Measurements from ENCODE around the gene MRS2. TPM values are rescaled to one million over a fixed set of nuclear protein-coding genes. Genes with fewer than 3 reads are reported as not detected.

Gene MRS2
- total RNA-seq, 4 donors from 2014 or later, result 20.8 to 30.5 (median 27.4) TPM

DNA sequence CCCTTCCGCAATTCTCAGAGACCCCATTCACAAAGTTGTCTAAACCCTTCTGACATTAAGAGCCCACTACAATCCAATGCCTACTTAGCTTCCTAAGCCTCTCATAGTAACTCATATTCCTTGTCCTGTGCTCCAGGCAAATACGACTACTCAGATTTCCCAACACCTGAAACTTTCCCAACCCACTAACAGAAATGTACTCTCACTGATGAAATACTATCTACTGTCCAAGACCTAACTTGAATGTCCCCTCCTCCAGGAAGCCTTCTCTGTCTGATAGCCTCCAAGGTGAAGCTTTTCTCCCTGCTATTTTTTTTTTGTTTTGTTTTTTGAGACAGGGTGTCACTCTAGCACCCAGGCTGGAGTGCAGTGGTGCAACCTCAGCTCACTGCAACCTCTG lies 56.2 kb downstream of the MRS2 start:
- DNase-seq, result no peak
- no peak for TF ChIP-seq POLR2A (IDR thresholded peaks at IDR 0.05)
- TF ChIP-seq, protein P1, sequence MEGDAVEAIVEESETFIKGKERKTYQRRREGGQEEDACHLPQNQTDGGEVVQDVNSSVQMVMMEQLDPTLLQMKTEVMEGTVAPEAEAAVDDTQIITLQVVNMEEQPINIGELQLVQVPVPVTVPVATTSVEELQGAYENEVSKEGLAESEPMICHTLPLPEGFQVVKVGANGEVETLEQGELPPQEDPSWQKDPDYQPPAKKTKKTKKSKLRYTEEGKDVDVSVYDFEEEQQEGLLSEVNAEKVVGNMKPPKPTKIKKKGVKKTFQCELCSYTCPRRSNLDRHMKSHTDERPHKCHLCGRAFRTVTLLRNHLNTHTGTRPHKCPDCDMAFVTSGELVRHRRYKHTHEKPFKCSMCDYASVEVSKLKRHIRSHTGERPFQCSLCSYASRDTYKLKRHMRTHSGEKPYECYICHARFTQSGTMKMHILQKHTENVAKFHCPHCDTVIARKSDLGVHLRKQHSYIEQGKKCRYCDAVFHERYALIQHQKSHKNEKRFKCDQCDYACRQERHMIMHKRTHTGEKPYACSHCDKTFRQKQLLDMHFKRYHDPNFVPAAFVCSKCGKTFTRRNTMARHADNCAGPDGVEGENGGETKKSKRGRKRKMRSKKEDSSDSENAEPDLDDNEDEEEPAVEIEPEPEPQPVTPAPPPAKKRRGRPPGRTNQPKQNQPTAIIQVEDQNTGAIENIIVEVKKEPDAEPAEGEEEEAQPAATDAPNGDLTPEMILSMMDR (IDR thresholded peaks at IDR 0.05), result no peak
- Histone ChIP-seq H3K9me3 (no peaks in the 10 kb centered on the region), H3K27me3 (no peaks in the 10 kb centered on the region), H3K36me3 (no peaks in the 10 kb centered on the region), H3K4me1 (no peaks in the 10 kb centered on the region), H3K4me3 (no peak overlapping the region), H3K27ac (no peak overlapping the region)

DNA sequence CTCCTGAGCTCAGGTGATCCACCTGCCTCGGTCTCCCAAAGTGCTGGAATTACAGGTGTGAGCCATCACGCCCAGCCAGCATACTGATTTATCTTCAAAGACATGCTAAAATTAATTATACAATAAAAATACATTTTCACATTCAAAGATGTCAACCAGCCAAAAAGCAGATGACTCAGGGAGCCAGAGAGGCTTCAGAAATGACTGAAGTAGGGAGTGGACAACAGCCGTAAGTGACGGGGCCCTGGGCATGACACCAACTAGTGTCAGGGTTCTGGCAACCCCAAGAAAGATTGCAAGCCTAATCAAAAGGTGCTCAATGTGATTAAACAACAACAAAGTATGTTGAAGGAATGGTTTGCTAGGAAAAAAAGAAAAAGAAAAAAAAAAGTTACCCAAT lies 58.2 kb downstream of the MRS2 start:
- Histone ChIP-seq H3K36me3 (no peaks in the 10 kb centered on the region), H3K4me3 (no peak overlapping the region), H3K4me1 (no peaks in the 10 kb centered on the region), H3K9me3 (no peaks in the 10 kb centered on the region), H3K27me3 (no peaks in the 10 kb centered on the region), H3K27ac (no peak overlapping the region)
- DNase-seq, result no peak
- TF ChIP-seq, protein P1 (IDR thresholded peaks at IDR 0.05), result no peak
- no peak for TF ChIP-seq POLR2A (IDR thresholded peaks at IDR 0.05)

DNA sequence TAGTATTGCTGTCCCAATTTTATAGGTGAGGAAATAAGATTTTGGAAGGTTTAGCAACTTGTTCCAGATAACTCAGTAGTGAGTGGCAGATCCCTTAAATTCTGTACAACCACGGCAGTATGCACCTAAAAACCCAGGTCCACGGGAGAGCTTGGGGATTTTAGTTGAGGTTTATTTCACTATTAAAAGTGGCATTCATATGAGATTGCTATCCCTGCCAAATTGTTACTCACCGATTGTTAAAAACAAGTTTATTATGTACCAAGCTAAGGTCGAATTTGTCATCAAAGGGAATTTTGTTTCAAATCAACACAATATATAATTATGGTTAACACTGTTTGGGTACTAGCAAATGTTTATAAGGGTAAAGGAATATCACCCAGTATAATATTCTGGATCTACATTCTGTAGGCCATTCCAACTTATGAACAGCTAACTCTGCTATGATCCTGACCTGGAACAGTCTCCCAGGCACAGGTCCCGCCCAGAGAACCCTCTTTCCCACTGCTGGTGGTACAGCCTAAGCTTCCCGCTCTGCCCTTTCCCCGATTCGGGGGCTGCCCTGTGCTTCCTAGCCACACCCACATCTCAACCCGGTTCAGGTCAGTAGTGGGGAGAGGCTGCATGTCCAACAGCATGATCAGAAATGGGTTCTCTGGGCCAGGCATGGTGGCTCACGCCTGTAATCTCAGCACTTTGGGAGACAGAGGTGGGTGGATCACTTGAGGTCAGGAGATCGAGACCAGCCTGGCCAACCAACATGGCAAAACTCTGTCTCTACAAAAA lies 61.7 kb downstream of the MRS2 start:
- Histone ChIP-seq H3K9me3 (no peaks in the 10 kb centered on the region), H3K4me1 (no peaks in the 10 kb centered on the region), H3K27me3 (no peaks in the 10 kb centered on the region), H3K36me3 (no peaks in the 10 kb centered on the region), H3K4me3 (no peak overlapping the region), H3K27ac (no peak overlapping the region)
- no peak for DNase-seq
- TF ChIP-seq, protein P1 (IDR thresholded peaks at IDR 0.05), result no peak
- TF ChIP-seq POLR2A (IDR thresholded peaks at IDR 0.05), result no peak

DNA sequence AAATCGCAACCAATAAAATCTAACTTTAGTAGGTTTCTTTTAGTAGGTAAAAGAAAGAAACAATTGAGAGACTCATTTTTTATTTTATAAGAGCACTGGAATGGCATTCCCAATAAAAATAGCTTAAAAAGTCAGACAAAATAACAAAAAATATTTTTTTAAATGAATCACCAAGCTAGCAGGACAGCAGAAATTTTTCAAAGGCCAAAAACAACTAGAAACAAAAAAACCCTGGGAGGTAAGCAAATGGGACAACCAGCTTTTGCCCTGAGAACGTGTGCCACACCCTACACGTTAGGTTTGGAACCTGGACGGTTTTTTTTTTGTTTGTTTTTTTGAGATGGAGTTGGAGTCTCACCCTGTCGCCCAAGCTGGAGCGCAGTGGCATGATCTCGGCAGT lies 67.1 kb downstream of the MRS2 start:
- H3K27me3 ChIP-seq, result no peaks in the 10 kb centered on the region
- TF ChIP-seq POLR2A (IDR thresholded peaks at IDR 0.05), result no peak
- TF ChIP-seq, protein P1 (IDR thresholded peaks at IDR 0.05), result no peak
- H3K4me3 ChIP-seq, result no peak overlapping the region
- H3K27ac ChIP-seq, result no peak overlapping the region
- H3K4me1 ChIP-seq, result no peaks in the 10 kb centered on the region
- H3K36me3 ChIP-seq, result no peaks in the 10 kb centered on the region
- DNase-seq, result no peak
- no peaks in the 10 kb centered on the region for H3K9me3 ChIP-seq

DNA sequence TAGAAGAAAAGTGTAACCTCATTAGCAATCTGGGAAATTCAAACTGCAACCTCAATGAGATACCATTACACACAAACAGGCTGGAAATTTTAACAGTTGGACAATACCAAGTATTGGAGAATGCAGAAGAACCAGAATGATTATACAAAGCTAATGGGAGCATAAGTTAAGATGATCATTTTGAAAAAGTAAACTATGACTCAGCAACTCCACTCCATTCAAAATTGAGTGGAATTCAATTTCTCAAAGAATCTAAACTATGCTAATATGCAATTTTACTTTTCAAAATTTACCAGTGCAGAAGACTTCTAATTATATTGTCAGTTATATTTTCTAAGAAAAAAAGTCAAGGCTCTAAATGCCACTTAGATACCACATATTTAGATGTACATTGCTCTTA lies 69.4 kb downstream of the MRS2 start:
- no peaks in the 10 kb centered on the region for H3K36me3 ChIP-seq
- H3K27ac ChIP-seq, result no peak overlapping the region
- H3K4me3 ChIP-seq, result no peak overlapping the region
- TF ChIP-seq, protein P1 (IDR thresholded peaks at IDR 0.05), result no peak
- TF ChIP-seq POLR2A (IDR thresholded peaks at IDR 0.05), result no peak
- H3K27me3 ChIP-seq, result no peaks in the 10 kb centered on the region
- DNase-seq, result no peak
- no peaks in the 10 kb centered on the region for H3K4me1 ChIP-seq
- no peaks in the 10 kb centered on the region for H3K9me3 ChIP-seq

Small RNA genes lying within 50 kb of the gene (small RNA-seq; reads per million reads assigned to genes)
- 0 reads per million in 2 donors for gene RNU6-391P

Other genes with a start within 250 kb of the MRS2 start
- 1 to 10 TPM in 1 of 4 donors, under 1 TPM in 3; 0.27 to 3.3 (median 0.63) TPM for gene DCDC2, start 44.9 kb upstream of the MRS2 start, total RNA-seq
- gene GPLD1, start 86.6 kb downstream of the MRS2 start, total RNA-seq, result 1 to 10 TPM in 1 of 4 donors, not detected in 3; 2.1 TPM
- gene ALDH5A1, start 92.0 kb downstream of the MRS2 start, total RNA-seq, result 10 to 100 TPM in 2 of 4 donors, 1 to 10 TPM in 2; 3.5 to 25.6 (median 8.8) TPM
- under 1 TPM in 2 of 4 donors, not detected in 2; 0.18 to 0.38 TPM for gene KIAA0319, start 243.3 kb downstream of the MRS2 start, total RNA-seq

Measured in Peyer's patch (tissue), 4 donors.